K562 (cell line): ENCODE measurements around the gene GPATCH4. TPM values are rescaled to one million over a fixed set of nuclear protein-coding genes. Genes with fewer than 3 reads are reported as not detected.

ENCODE experiments used
- ATAC-seq: fragments of 200-7000 bp; cut with Tn5 transposase; 3 replicates; pipeline ENCODE4 v1.9.1; 2020; ENCODE audit warnings: moderate library complexity
- BruUV-seq: library from RNA; stranded (reverse); fragments of 400-500 nt; replicated peaks from 2 replicates; lab custom pipeline; 2021; lab: Mats Ljungman, UMichigan
- CTCF ChIA-PET: fragments of 300-600 bp; formaldehyde crosslinking; extraction: SDS; loops from one replicate; lab custom pipeline; 2021; ENCODE audit warnings: low intra/inter-chr PET ratio; lab: Yijun Ruan, JAX
- POLR2A ChIA-PET: fragments of 300-600, 350-650 bp; sonication (Branson Sonifier 250); formaldehyde crosslinking; extraction: SDS; loops from one replicate; lab custom pipeline; 2021; ENCODE audit warnings: antibody characterized with exemption, inconsistent platforms; lab: Yijun Ruan, JAX
- DNase-seq, 4 experiments: peaks; one replicate each; pipeline versions ENCODE4 v3.0.0 to v3.0.0-alpha.2; 2011 to 2018; ENCODE audit warnings: low spot score in 3 of 4, mixed read lengths in 3 of 4; ENCODE audit errors: extremely low read depth in 1 of 4
- FAIRE-seq: peaks from 2 replicates; lab custom pipeline; 2011; peaks lifted over from hg19 to GRCh38; lab: Jason Lieb, UNC
- H2AFZ ChIP-seq: 2 replicates; pipeline ENCODE4 v1.6.0; 2011; ENCODE audit warnings: low read depth, low read length, control low read depth, inconsistent platforms
- H3K27ac ChIP-seq: fragments of 200-600 bp; 3 replicates; pipeline ENCODE4 v1.8.0; 2011; ENCODE audit warnings: low read depth, mild to moderate bottlenecking, control low read depth, inconsistent platforms, low read length, moderate library complexity, mixed read lengths; ENCODE audit errors: extremely low read depth
- H3K27me3 ChIP-seq, 2 experiments: fragments of 300-600 bp in 1 of 2; 2 replicates in 1 of 2; 3 replicates in 1 of 2; pipeline versions ENCODE4 v1.6.0 to v1.8.0; 2011; ENCODE audit warnings: inconsistent platforms in 2 of 2, low read length in 2 of 2, mild to moderate bottlenecking in 1 of 2, mixed read lengths in 1 of 2, moderate library complexity in 1 of 2; ENCODE audit not compliant: control insufficient read depth in 2 of 2, insufficient read depth in 2 of 2
- H3K36me3 ChIP-seq: fragments of 300-600 bp; 3 replicates; pipeline ENCODE4 v1.8.0; 2011; ENCODE audit warnings: mild to moderate bottlenecking, low read length, inconsistent platforms; ENCODE audit not compliant: control insufficient read depth, insufficient read depth
- H3K4me1 ChIP-seq, 2 experiments: fragments of 200-600 bp in 1 of 2; replicated peaks in 1 of 2; 2 replicates in 1 of 2; 3 replicates in 1 of 2; pipeline versions ENCODE4 v1.5.1 to v1.8.0; 2011; ENCODE audit warnings: inconsistent platforms in 2 of 2, low read length in 2 of 2, mild to moderate bottlenecking in 1 of 2, mixed read lengths in 1 of 2, moderate library complexity in 1 of 2; ENCODE audit not compliant: control insufficient read depth in 2 of 2, insufficient read depth in 2 of 2
- H3K4me2 ChIP-seq: 2 replicates; pipeline ENCODE4 v1.6.1; 2011; ENCODE audit warnings: low read length, control low read depth, inconsistent platforms, mixed read lengths; ENCODE audit not compliant: insufficient read depth
- H3K4me3 ChIP-seq: fragments of 200-600 bp; sonication (generic), shearing (Covaris generic); 2 replicates; pipeline ENCODE4 v1.5.1; 2016; ENCODE audit warnings: control low read depth, inconsistent platforms
- H3K79me2 ChIP-seq: fragments of 200-600 bp; 3 replicates; pipeline ENCODE4 v1.8.0; 2011; ENCODE audit warnings: low read length, inconsistent platforms; ENCODE audit not compliant: control insufficient read depth, insufficient read depth
- H3K9ac ChIP-seq, 2 experiments: 2 replicates each; pipeline versions ENCODE4 v1.6.0 to v1.6.1; 2011; ENCODE audit warnings: low read depth in 2 of 2, low read length in 2 of 2, control low read depth in 1 of 2, inconsistent platforms in 1 of 2, mild to moderate bottlenecking in 1 of 2, mixed read lengths in 1 of 2; ENCODE audit not compliant: insufficient read depth in 1 of 2
- H3K9me1 ChIP-seq: one replicate; pipeline ENCODE4 v1.6.0; 2011; ENCODE audit warnings: inconsistent platforms, mild to moderate bottlenecking, low read length, moderate library complexity; ENCODE audit not compliant: control insufficient read depth, insufficient read depth
- H3K9me3 ChIP-seq: replicated peaks from 2 replicates; pipeline ENCODE4 v1.5.1; 2011; ENCODE audit warnings: low read depth, low read length, inconsistent platforms; ENCODE audit not compliant: control insufficient read depth, insufficient read depth
- H4K20me1 ChIP-seq: replicated peaks from 2 replicates; pipeline ENCODE4 v1.6.1; 2011; ENCODE audit warnings: low read length, inconsistent platforms, mixed read lengths; ENCODE audit not compliant: control insufficient read depth, insufficient read depth
- MEF2D ChIP-seq: conservative IDR thresholded peaks from 2 replicates; pipeline ENCODE4 v1.6.1; 2016; ENCODE audit warnings: low read depth, missing genetic modification characterization, missing compliant biosample characterization
- MXI1 ChIP-seq: IDR thresholded peaks from 2 replicates; pipeline ENCODE4 v1.6.1; 2011; ENCODE audit warnings: low read depth, mild to moderate bottlenecking, improper control_type of control experiment, low read length
- NRF1 ChIP-seq, 2 experiments: fragments of 450-650 bp; IDR thresholded peaks in 1 of 2; conservative IDR thresholded peaks in 1 of 2; 2 replicates each; pipeline ENCODE4 v1.6.1; 2014; ENCODE audit warnings: mild to moderate bottlenecking in 2 of 2
- PHF8 ChIP-seq: fragments of 200-600 bp; sonication (generic); IDR thresholded peaks from 2 replicates; pipeline ENCODE4 v1.6.1; 2012; ENCODE audit warnings: mixed run types, mild to moderate bottlenecking, inconsistent platforms, low read length, moderate library complexity, borderline replicate concordance
- RREB1 ChIP-seq: fragments of 250-450 bp; sonication (Bioruptor Pico); IDR thresholded peaks from 2 replicates; pipeline ENCODE4 v1.4.0; 2020
- SRSF1 ChIP-seq: fragments of 200-400 bp; formaldehyde crosslinking; IDR thresholded peaks from 2 replicates; pipeline ENCODE4 v1.6.1; 2017; ENCODE audit warnings: mild to moderate bottlenecking, low read depth, low read length, moderate library complexity
- TAF1 ChIP-seq: IDR thresholded peaks from 2 replicates; pipeline ENCODE4 v1.6.1; 2011; ENCODE audit warnings: mild to moderate bottlenecking, low read length, moderate library complexity; ENCODE audit not compliant: insufficient read depth, control insufficient read depth, severe bottlenecking; ENCODE audit errors: extremely low read depth
- TARDBP ChIP-seq: fragments of 450-650 bp; IDR thresholded peaks from 2 replicates; pipeline ENCODE4 v1.6.1; 2016
- USF2 ChIP-seq: sonication (generic); formaldehyde crosslinking; IDR thresholded peaks from 2 replicates; pipeline ENCODE4 v1.5.0; 2020; ENCODE audit warnings: missing genetic modification reagents
- ZFPM2 ChIP-seq: fragments of 250-450 bp; sonication (Bioruptor Pico); IDR thresholded peaks from 2 replicates; pipeline ENCODE4 v1.5.1; 2022; ENCODE audit warnings: mild to moderate bottlenecking
- ZNF586 ChIP-seq: fragments of 450-650 bp; formaldehyde crosslinking; conservative IDR thresholded peaks from 2 replicates; pipeline ENCODE4 v1.4.0; 2020; ENCODE audit warnings: mild to moderate bottlenecking, moderate library complexity
- ZNF707 ChIP-seq: fragments of 250-450 bp; sonication (Bioruptor Pico); conservative IDR thresholded peaks from 2 replicates; pipeline ENCODE4 v1.8.0; 2022; ENCODE audit warnings: inconsistent platforms, mild to moderate bottlenecking, moderate library complexity
- WGBS: fragments of 100-300 bp; shearing (Covaris generic); methylation state at CpG from one replicate; pipeline ENCODE4 v1.1.6; 2016; ENCODE audit warnings: low coverage, mixed read lengths; ENCODE audit not compliant: insufficient coverage; ENCODE audit errors: missing lambda C conversion rate; 5-methylcytosine and 5-hydroxymethylcytosine counted together
- in situ Hi-C: fragments of 300-500 bp; cut with MboI; formaldehyde crosslinking; loops from 4 replicates; pipeline ENCODE4 v1.15.0; 2018; ENCODE audit warnings: inconsistent platforms, mixed read lengths
- intact Hi-C: fragments of 100-400 bp; cut with micrococcal nuclease; formaldehyde crosslinking; loops from 2 replicates; pipeline ENCODE4 v1.14.2; 2022
- polyA plus RNA-seq, 8 experiments: library from polyadenylated mRNA; depleted of rRNA in 4 of 8; stranded (reverse) in 5 of 8; unstranded in 3 of 8; fragments of >200 nt; fragmentation: Nextera tagmentation in 2 of 8; fragmentation: Illumina TruSeq in 1 of 8; extraction: Ambion mirVana in 2 of 8; extraction: Trizol in 1 of 8; gene quantifications; 2 replicates each; pipeline versions ENCODE4 v1.2.1 to v1.2.3, GENCODE V29; 2011 to 2014; ENCODE audit warnings: inconsistent platforms in 1 of 8, missing spikeins in 1 of 8
- total RNA-seq, 7 experiments: library from RNA; depleted of rRNA in 6 of 7; stranded (reverse); fragments of >200 nt in 6 of 7; fragmentation: Illumina TruSeq in 2 of 7; extraction: Trizol in 2 of 7; gene quantifications; 2 replicates each; pipeline versions ENCODE4 v1.2.1 to v1.2.3, GENCODE V29; 2011 to 2021; ENCODE audit warnings: low replicate concordance in 1 of 7

GPATCH4 gene
- total and polyA plus RNA-seq, 9 of the 15 experiments (the other 6 are each of a cell fraction or from before 2014, with no cell fraction given): 43.7 to 105 (median 76.5) TPM

GRCh38 chr1:156559086-156559796 is 42.0 kb downstream of the GPATCH4 start:
- in situ Hi-C loops: no loop called here
- POLR2A ChIA-PET: interaction anchor here (0.5 to 1.6 kb wide), 4 partner anchors 9 to 135 kb away, joined by 3 to 4 read pairs (median 3); no protein-coding TSS in a partner anchor
- no peaks in the 10 kb centered on the region for H3K9me1 ChIP-seq
- H2AFZ ChIP-seq: no peak overlapping the region
- H3K4me1 ChIP-seq: peaks cover 0 to 2% of the 10 kb centered on the region in 2 experiments; a peak in 1 of 5 replicates
- no peak for ATAC-seq
- no peaks in the 10 kb centered on the region; the same call in 1 of the 2 replicates for H4K20me1 ChIP-seq
- no peaks in the 10 kb centered on the region for H3K9me3 ChIP-seq
- no peak overlapping the region for H3K9ac ChIP-seq
- CTCF ChIA-PET: no interaction called here
- 73% methylated on average over 7 of the region's 8 CpGs for WGBS
- H3K27ac ChIP-seq: no peak overlapping the region
- no peak for FAIRE-seq
- no TSS peak for BruUV-seq
- H3K27me3 ChIP-seq: no peaks in the 10 kb centered on the region
- DNase-seq: no peak
- no peaks in the 10 kb centered on the region for H3K79me2 ChIP-seq
- no peak overlapping the region for H3K4me3 ChIP-seq
- H3K36me3 ChIP-seq: peaks cover 50% of the 10 kb centered on the region
- intact Hi-C loops: no loop called here
- no peak overlapping the region for H3K4me2 ChIP-seq
- no peak for TF ChIP-seq MEF2D
- TF ChIP-seq RREB1 (CRISPR knock-in tag): no peak
- no peak for TF ChIP-seq ZFPM2 (CRISPR knock-in tag)
- TF ChIP-seq SRSF1: no peak
- TF ChIP-seq ZNF707 (CRISPR knock-in tag): no peak
- TF ChIP-seq TAF1: no peak
- no peak for TF ChIP-seq ZNF586 (CRISPR knock-in tag)
- no peak for TF ChIP-seq TARDBP
- no peak for TF ChIP-seq USF2 (CRISPR knock-in tag)
- no peak for TF ChIP-seq MXI1
- TF ChIP-seq PHF8: no peak
- no peak for TF ChIP-seq NRF1 (conservative IDR thresholded peaks at IDR 0.05 in 1 of 2, IDR thresholded peaks at IDR 0.05 in 1 of 2)
